Lung (tissue), 12 donors: ENCODE results near the gene OPHN1. TPM values are rescaled to one million over a fixed set of nuclear protein-coding genes. Genes with fewer than 3 reads are reported as not detected.

ENCODE experiments used
- ATAC-seq: fragments of 200-7000 bp; cut with Tn5 transposase; one replicate; pipeline ENCODE4 v1.9.1; 2020; ENCODE audit warnings: moderate number of reproducible peaks; ENCODE audit not compliant: insufficient read depth, low FRiP score
- DNase-seq, 3 donors: peaks; one replicate each; pipeline ENCODE4 v3.0.0-alpha.2; 2013 to 2017
- H3K27ac ChIP-seq, 2 donors: one replicate each; pipeline ENCODE4 v1.5.1; 2013; ENCODE audit warnings: mild to moderate bottlenecking in 2 of 2, moderate library complexity in 2 of 2, control low read depth in 1 of 2, inconsistent platforms in 1 of 2, low read depth in 1 of 2, low read length in 1 of 2
- H3K27me3 ChIP-seq, 3 donors: one replicate each; pipeline ENCODE4 v1.5.1; 2013; ENCODE audit warnings: low read length in 2 of 3; ENCODE audit not compliant: control insufficient read depth in 3 of 3, insufficient read depth in 3 of 3
- H3K36me3 ChIP-seq, 4 donors: one replicate each; pipeline ENCODE4 v1.5.1; 2013; ENCODE audit warnings: low read length in 4 of 4, mild to moderate bottlenecking in 1 of 4, moderate library complexity in 1 of 4; ENCODE audit not compliant: control insufficient read depth in 4 of 4, insufficient read depth in 4 of 4
- H3K4me1 ChIP-seq, 5 donors: one replicate each; pipeline ENCODE4 v1.5.1; 2013; ENCODE audit warnings: low read length in 5 of 5, mild to moderate bottlenecking in 2 of 5, moderate library complexity in 1 of 5; ENCODE audit not compliant: control insufficient read depth in 5 of 5, insufficient read depth in 5 of 5
- H3K4me3 ChIP-seq: one replicate; pipeline ENCODE4 v1.5.1; 2013; ENCODE audit warnings: mild to moderate bottlenecking, control low read depth, moderate library complexity
- H3K9ac ChIP-seq, 2 donors: one replicate each; pipeline ENCODE4 v1.5.1; 2013; ENCODE audit warnings: low read length in 2 of 2, control low read depth in 1 of 2; ENCODE audit not compliant: insufficient read depth in 1 of 2
- H3K9me3 ChIP-seq, 4 donors: one replicate each; pipeline ENCODE4 v1.5.1; 2013; ENCODE audit warnings: low read length in 3 of 4, mild to moderate bottlenecking in 1 of 4, moderate library complexity in 1 of 4; ENCODE audit not compliant: control insufficient read depth in 4 of 4, insufficient read depth in 3 of 4
- CTCF ChIP-seq: IDR thresholded peaks from 2 replicates; pipeline ENCODE4 v1.5.1; 2012; ENCODE audit warnings: mild to moderate bottlenecking; ENCODE audit errors: control extremely low read depth, extremely low read depth
- WGBS, 2 donors: extraction: QIAGEN DNeasy Blood & Tissue Kit; methylation state at CpG; one replicate each; pipeline ENCODE4 v1.1.7; 2013; 5-methylcytosine and 5-hydroxymethylcytosine counted together
- polyA plus RNA-seq, 2 donors: library from polyadenylated mRNA; stranded (reverse); fragments of 200-250 nt; gene quantifications; one replicate each; pipeline ENCODE4 v1.2.1, GENCODE V29; 2013
- total RNA-seq, 2 donors: library from RNA; depleted of rRNA in 1 of 2; stranded (reverse); fragments of >200 nt in 1 of 2; gene quantifications; one replicate each; pipeline ENCODE4 v1.2.1, GENCODE V29; 2014 to 2021
- donor health status: control.
- donor health status: control.
- donor health status: Bipolar disorder and iron deficiency.
- donor health status: healthy.
- donor health status: DM: yes; HTN: yes; CAD: no.

OPHN1 gene
- total and polyA plus RNA-seq, 4 donors = 1.1 to 22.0 (median 6.8) TPM

- H3K36me3 ChIP-seq = peaks cover 0 to 4% (median 0%) of the 10 kb centered on the region in 4 donors
- H3K9ac ChIP-seq = no peak overlapping the region
- WGBS, 2 donors = 74 to 91% methylated on average over 4 of the region's 4 CpGs
- no peak overlapping the region for H3K4me3 ChIP-seq
- no peak overlapping the region for H3K27ac ChIP-seq
- no peak for ATAC-seq
- peaks cover 0 to 2% (median 0%) of the 10 kb centered on the region in 4 donors for H3K9me3 ChIP-seq
- peak in 1 of 3 donors; percentile 17 for DNase-seq
- no peak for TF ChIP-seq CTCF
- no peaks in the 10 kb centered on the region for H3K4me1 ChIP-seq
- peaks cover 0 to 2% (median 0%) of the 10 kb centered on the region in 3 donors for H3K27me3 ChIP-seq
Measured at GRCh38 chrX:68133181-68133580, 300.1 kb downstream of the OPHN1 start.

- no peak for TF ChIP-seq CTCF
- ATAC-seq = no peak
Measured at GRCh38 chrX:68132749-68133148, 300.5 kb downstream of the OPHN1 start.

GRCh38 chrX:68121835-68122234 lies 311.5 kb downstream of the OPHN1 start:
- DNase-seq (no peak), ATAC-seq (no peak)
- TF ChIP-seq CTCF = no peak
- whole genome bisulfite sequencing, 2 donors = 62 to 94% methylated on average over 2 of the region's 2 CpGs
- Histone ChIP-seq H3K27me3 (no peaks in the 10 kb centered on the region), H3K4me3 (no peak overlapping the region), H3K9me3 (peaks cover 0 to 2% (median 0%) of the 10 kb centered on the region in 4 donors), H3K27ac (no peak overlapping the region), H3K9ac (no peak overlapping the region), H3K4me1 (peaks cover 0 to 1% (median 0%) of the 10 kb centered on the region in 5 donors), H3K36me3 (no peaks in the 10 kb centered on the region)

More at GRCh38 chrX:68132749-68133148, 300.5 kb downstream of the OPHN1 start:
- H3K36me3 ChIP-seq = peaks cover 0 to 4% (median 0%) of the 10 kb centered on the region in 4 donors
- DNase-seq = no peak
- 88 to 97% methylated on average over 21 to 29 of the region's 29 CpGs for WGBS, 2 donors
- peaks cover 0 to 2% (median 0%) of the 10 kb centered on the region in 4 donors for H3K9me3 ChIP-seq
- no peak overlapping the region for H3K27ac ChIP-seq
- no peaks in the 10 kb centered on the region for H3K4me1 ChIP-seq
- no peak overlapping the region for H3K4me3 ChIP-seq
- H3K27me3 ChIP-seq = peaks cover 0 to 2% (median 0%) of the 10 kb centered on the region in 3 donors
- no peak overlapping the region for H3K9ac ChIP-seq

GRCh38 chrX:68121371-68121770 lies 311.9 kb downstream of the OPHN1 start:
- 43 to 89% methylated on average over 1 of the region's 1 CpG for WGBS, 2 donors
- H3K4me1 ChIP-seq = peaks cover 0 to 1% (median 0%) of the 10 kb centered on the region in 5 donors
- no peak for TF ChIP-seq CTCF
- peaks cover 0 to 2% (median 0%) of the 10 kb centered on the region in 4 donors for H3K9me3 ChIP-seq
- no peaks in the 10 kb centered on the region for H3K27me3 ChIP-seq
- ATAC-seq (no peak), DNase-seq (peak in 1 of 3 donors; percentile 4)
- no peak overlapping the region for H3K4me3 ChIP-seq
- no peak overlapping the region for H3K27ac ChIP-seq
- H3K9ac ChIP-seq = no peak overlapping the region
- no peaks in the 10 kb centered on the region for H3K36me3 ChIP-seq
